Brain microvascular endothelial cell (primary cell): ENCODE measurements around the gene PAIP2B.

Experiments used
- DNase-seq: peaks from one replicate; pipeline ENCODE4 v3.0.0-alpha.2; 2020
- H3K27ac ChIP-seq: fragments of 250-450 bp; sonication (Bioruptor Pico); 2 replicates; pipeline ENCODE4 v1.5.1; 2020; ENCODE audit warnings: mild to moderate bottlenecking, moderate library complexity
- H3K27me3 ChIP-seq: fragments of 250-450 bp; sonication (Bioruptor Pico); replicated peaks from 2 replicates; pipeline ENCODE4 v1.5.1; 2020; ENCODE audit warnings: mild to moderate bottlenecking
- H3K36me3 ChIP-seq: fragments of 250-450 bp; sonication (Bioruptor Pico); replicated peaks from 2 replicates; pipeline ENCODE4 v1.5.1; 2020; ENCODE audit warnings: mild to moderate bottlenecking
- H3K4me3 ChIP-seq: 2 replicates; pipeline ENCODE4 v1.5.1; 2011; ENCODE audit warnings: low read depth, mild to moderate bottlenecking, control low read depth, low read length, moderate library complexity
- CTCF ChIP-seq: IDR thresholded peaks from 2 replicates; pipeline ENCODE4 v1.5.1; 2011; ENCODE audit warnings: low read depth, mild to moderate bottlenecking, moderate library complexity, low read length, control low read depth, inconsistent platforms; ENCODE audit errors: missing control alignments
- in situ Hi-C: cut with HindIII; loops from 2 replicates; pipeline ENCODE4 v1.10.0; 2017; ENCODE audit warnings: low sequenced_read_pairs, low pct_ligation_motif_present

The PAIP2B gene

DNA sequence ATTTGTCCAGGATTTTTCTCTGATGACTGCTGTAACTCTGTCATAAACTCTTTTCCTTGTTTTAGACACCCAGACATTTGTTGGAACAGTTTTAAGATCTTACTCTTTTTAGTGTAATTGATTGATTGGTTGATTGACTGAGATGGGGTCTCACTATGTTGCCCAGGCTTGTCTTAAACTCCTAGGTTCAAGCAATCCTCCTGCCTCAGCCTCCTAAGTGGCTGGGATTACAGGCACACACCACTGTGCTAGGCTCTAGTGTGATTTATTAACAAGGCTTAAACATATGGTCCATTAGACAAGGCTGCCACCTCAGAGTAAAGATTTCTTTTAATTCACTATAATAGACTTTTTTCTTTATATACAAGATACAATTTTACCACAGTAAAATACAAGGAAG, 2.0 kb downstream of the PAIP2B start:
- H3K27me3 ChIP-seq, result no peaks in the 10 kb centered on the region
- H3K4me3 ChIP-seq, result no peak overlapping the region
- no peak overlapping the region for H3K27ac ChIP-seq
- no peak for DNase-seq
- TF ChIP-seq CTCF, result no peak
- H3K36me3 ChIP-seq, result no peaks in the 10 kb centered on the region
- in situ Hi-C loops, result no loop called here

DNA sequence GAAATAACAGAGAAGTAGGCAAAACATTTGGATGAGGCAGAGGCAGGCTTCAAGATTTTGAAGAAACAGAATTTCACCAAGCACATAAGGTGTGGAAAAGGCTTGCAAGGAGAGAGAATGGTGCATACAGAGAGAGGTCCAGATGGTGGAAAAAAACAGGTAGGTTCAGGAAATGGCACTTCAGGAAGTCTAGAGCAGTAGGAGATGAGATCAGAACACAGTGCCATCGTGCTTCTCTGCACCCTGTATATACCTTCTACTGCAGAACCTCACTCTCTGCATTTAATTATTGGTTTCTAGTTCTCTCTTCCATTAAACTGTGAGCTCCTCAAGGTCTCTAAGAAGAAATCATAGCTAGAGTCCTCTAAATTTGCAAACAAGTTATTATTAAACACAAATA, 2.4 kb downstream of the PAIP2B start:
- no peak for TF ChIP-seq CTCF
- in situ Hi-C loops, result no loop called here
- DNase-seq, result no peak
- H3K4me3 ChIP-seq, result no peak overlapping the region
- no peak overlapping the region for H3K27ac ChIP-seq
- no peaks in the 10 kb centered on the region for H3K27me3 ChIP-seq
- H3K36me3 ChIP-seq, result no peaks in the 10 kb centered on the region

GRCh38 chr2:71223767-71224333, 3.1 kb downstream of the PAIP2B start:
- Histone ChIP-seq H3K27me3 (no peaks in the 10 kb centered on the region), H3K36me3 (no peaks in the 10 kb centered on the region), H3K27ac (no peak overlapping the region), H3K4me3 (no peak overlapping the region)
- peak; percentile 70 for TF ChIP-seq CTCF
- DNase-seq, result peak; percentile 27
- in situ Hi-C loops, result no loop called here

GRCh38 chr2:71220743-71221142, 6.2 kb downstream of the PAIP2B start:
- H3K27me3 ChIP-seq, result no peaks in the 10 kb centered on the region
- no peak overlapping the region for H3K4me3 ChIP-seq
- no peak overlapping the region for H3K27ac ChIP-seq
- DNase-seq, result no peak
- H3K36me3 ChIP-seq, result no peaks in the 10 kb centered on the region
- in situ Hi-C loops, result no loop called here
- no peak for TF ChIP-seq CTCF

DNA sequence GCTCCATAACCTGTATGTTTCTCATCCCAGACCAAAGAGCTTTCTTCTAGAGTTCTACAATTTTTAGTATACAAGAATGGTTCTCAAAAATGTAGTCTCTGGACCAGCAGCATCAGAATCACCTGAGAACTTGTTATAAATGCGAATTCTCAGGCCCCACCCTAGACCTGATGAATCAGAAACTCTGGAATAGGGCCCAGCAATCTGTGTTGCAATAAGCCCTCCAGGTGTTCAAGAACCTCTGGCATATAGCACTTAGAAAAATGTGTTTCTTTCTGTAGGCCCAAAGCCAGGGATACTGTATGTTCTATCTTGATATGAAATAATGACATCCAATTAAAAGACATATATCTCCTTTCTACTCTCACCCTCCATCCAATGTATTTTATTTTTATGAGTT, 10.4 kb downstream of the PAIP2B start:
- H3K4me3 ChIP-seq, result no peak overlapping the region
- no peak overlapping the region for H3K27ac ChIP-seq
- no peak for DNase-seq
- no peaks in the 10 kb centered on the region for H3K27me3 ChIP-seq
- in situ Hi-C loops, result no loop called here
- no peak for TF ChIP-seq CTCF
- H3K36me3 ChIP-seq, result no peaks in the 10 kb centered on the region

DNA sequence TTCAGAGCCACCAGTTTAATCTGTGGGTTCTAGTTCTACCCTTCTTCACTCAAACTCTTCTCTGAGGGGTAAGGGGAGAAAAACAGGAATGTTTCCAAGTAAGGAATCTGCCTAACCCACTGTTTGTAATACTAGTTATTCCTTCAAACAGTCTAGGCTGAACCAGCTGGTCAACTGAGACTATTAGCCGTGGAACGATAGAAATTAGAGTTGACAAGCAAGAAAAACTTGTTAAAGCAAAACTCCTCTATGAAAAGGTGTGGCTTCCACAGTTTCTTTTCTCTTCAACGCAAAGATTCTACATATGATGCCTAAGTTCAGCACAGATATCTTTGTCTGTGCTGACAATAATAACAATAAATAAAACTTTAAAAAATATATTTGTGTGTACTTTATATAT, 11.5 kb downstream of the PAIP2B start:
- no peaks in the 10 kb centered on the region for H3K27me3 ChIP-seq
- DNase-seq, result no peak
- no peak for TF ChIP-seq CTCF

More for the DNA sequence above, 11.5 kb downstream of the PAIP2B start:
- Histone ChIP-seq H3K27ac (no peak overlapping the region), H3K4me3 (no peak overlapping the region), H3K36me3 (no peaks in the 10 kb centered on the region)
- in situ Hi-C loops, result no loop called here
